Measurements from ENCODE around the gene MORC2.
A peak's percentile ranks its signal among the peaks of the same experiment; 100 is the strongest.

Gene MORC2

GRCh38 chr22:30968015-30968923, at the start of gene MORC2:
MORC2 (minus strand) TSS chr22:30968774; CDS start chr22:30967889, 885 bp downstream.
- no peak for DNase-seq

GRCh38 chr22:31005535-31005934, 37.0 kb upstream of the MORC2 start:
- DNase-seq, result no peak

GRCh38 chr22:31001124-31001770, 32.7 kb upstream of the MORC2 start:
- no peak for DNase-seq

GRCh38 chr22:30998329-30998728, 29.8 kb upstream of the MORC2 start:
- DNase-seq, result no peak

- peak in 1 of 2 donors; percentile 3 for DNase-seq
Measured at GRCh38 chr22:30996462-30996861, 27.9 kb upstream of the MORC2 start.

- DNase-seq, result no peak
Measured at GRCh38 chr22:30994960-30995359, 26.4 kb upstream of the MORC2 start.

GRCh38 chr22:30992565-30992964, 24.0 kb upstream of the MORC2 start:
- no peak for DNase-seq

- no peak for DNase-seq
Measured at GRCh38 chr22:30990690-30991089, 22.1 kb upstream of the MORC2 start.

- DNase-seq, result peak in 1 of 2 donors; percentile 1
Measured at GRCh38 chr22:30989474-30989873, 20.9 kb upstream of the MORC2 start.

GRCh38 chr22:30985561-30986208, 17.1 kb upstream of the MORC2 start:
- DNase-seq, result no peak

GRCh38 chr22:30984317-30984716, 15.7 kb upstream of the MORC2 start:
- DNase-seq, result no peak

GRCh38 chr22:30982512-30982911, 13.9 kb upstream of the MORC2 start:
- no peak for DNase-seq

- DNase-seq, result no peak
Measured at GRCh38 chr22:30979932-30980331, 11.4 kb upstream of the MORC2 start.

- no peak for DNase-seq
Measured at GRCh38 chr22:30978304-30978962, 9.9 kb upstream of the MORC2 start.

- DNase-seq, result no peak
Measured at GRCh38 chr22:30970356-30970746, 1.8 kb upstream of the MORC2 start.

- DNase-seq, result peak; percentile 12 to 79
Measured at GRCh38 chr22:30969532-30970355, 1.2 kb upstream of the MORC2 start.

GRCh38 chr22:30968924-30969531, 454 bp upstream of the MORC2 start, which contains the start of gene TUG1:
TUG1 (plus strand) TSS chr22:30969265.
- DNase-seq, result peak; percentile 87 to 96

- DNase-seq, result no peak
Measured at GRCh38 chr22:30964858-30965257, 3.7 kb downstream of the MORC2 start.

- no peak for DNase-seq
Measured at GRCh38 chr22:30955153-30955552, 13.4 kb downstream of the MORC2 start.

- DNase-seq, result no peak
Measured at GRCh38 chr22:30953206-30953605, 15.4 kb downstream of the MORC2 start.

GRCh38 chr22:30949934-30950660, 18.5 kb downstream of the MORC2 start:
- DNase-seq, result no peak

Data from bone marrow (tissue), 2 donors.